GM23338 (cell line): ENCODE data around the gene PANX3. TPM values are rescaled to one million over a fixed set of nuclear protein-coding genes. Genes with fewer than 3 reads are reported as not detected.

Source experiments
- ATAC-seq: fragments of 200-7000 bp; cut with Tn5 transposase; 3 replicates; pipeline ENCODE4 v1.9.1; 2020
- DNase-seq: peaks from one replicate; pipeline ENCODE4 v3.0.0-alpha.2; 2015; ENCODE audit warnings: low spot score
- H2AFZ ChIP-seq: fragments of 200-600 bp; sonication (generic); 2 replicates; pipeline ENCODE4 v1.8.0; 2016; ENCODE audit warnings: antibody characterized with exemption, mild to moderate bottlenecking, moderate library complexity
- H3F3A ChIP-seq: fragments of 200-600 bp; sonication (generic); replicated peaks from 2 replicates; pipeline ENCODE4 v1.8.0; 2017; ENCODE audit warnings: antibody characterized with exemption, mixed run types, low read depth
- H3K27ac ChIP-seq: fragments of 200-600 bp; sonication (generic); 2 replicates; pipeline ENCODE4 v1.6.1; 2016; ENCODE audit warnings: low read depth
- H3K27me3 ChIP-seq: fragments of 200-600 bp; sonication (generic); 2 replicates; pipeline ENCODE4 v1.8.0; 2016; ENCODE audit warnings: mild to moderate bottlenecking, mixed run types, moderate library complexity; ENCODE audit not compliant: insufficient read depth
- H3K36me3 ChIP-seq: fragments of 200-600 bp; sonication (generic); 2 replicates; pipeline ENCODE4 v1.8.0; 2016; ENCODE audit warnings: mild to moderate bottlenecking; ENCODE audit not compliant: insufficient read depth
- H3K4me1 ChIP-seq: fragments of 200-600 bp; sonication (generic); 2 replicates; pipeline ENCODE4 v1.8.0; 2016; ENCODE audit warnings: mild to moderate bottlenecking, moderate library complexity; ENCODE audit not compliant: insufficient read depth
- H3K4me2 ChIP-seq: fragments of 200-600 bp; sonication (generic); 2 replicates; pipeline ENCODE4 v1.7.1; 2017; ENCODE audit warnings: mixed run types
- H3K4me3 ChIP-seq: fragments of 200-600 bp; sonication (generic); 2 replicates; pipeline ENCODE4 v1.6.1; 2016; ENCODE audit warnings: mixed run types
- H3K79me2 ChIP-seq: fragments of 200-600 bp; sonication (generic); replicated peaks from 2 replicates; pipeline ENCODE4 v1.8.0; 2017; ENCODE audit warnings: mild to moderate bottlenecking; ENCODE audit not compliant: insufficient read depth
- H3K9me2 ChIP-seq: fragments of 200-600 bp; sonication (generic); 2 replicates; pipeline ENCODE4 v1.8.0; 2017; ENCODE audit not compliant: insufficient read depth
- H4K20me1 ChIP-seq: fragments of 200-600 bp; sonication (generic); replicated peaks from 2 replicates; pipeline ENCODE4 v1.8.0; 2017; ENCODE audit warnings: mild to moderate bottlenecking; ENCODE audit not compliant: insufficient read depth
- H3K27ac Mint-ChIP-seq: 2 replicates; pipeline ENCODE4 v1.8.0; 2020; ENCODE audit warnings: inconsistent platforms, mild to moderate bottlenecking, moderate library complexity, mixed read lengths
- H3K27me3 Mint-ChIP-seq: 3 replicates; pipeline ENCODE4 v1.8.0; 2022; ENCODE audit warnings: low read depth, mild to moderate bottlenecking, moderate library complexity, mixed read lengths, inconsistent platforms; ENCODE audit not compliant: insufficient read depth, poor library complexity
- H3K36me3 Mint-ChIP-seq: 3 replicates; pipeline ENCODE4 v1.8.0; 2021; ENCODE audit warnings: low read depth, mild to moderate bottlenecking, inconsistent platforms, moderate library complexity, mixed read lengths
- H3K4me1 Mint-ChIP-seq: 3 replicates; pipeline ENCODE4 v1.8.0; 2020; ENCODE audit warnings: mild to moderate bottlenecking, inconsistent platforms, mixed read lengths
- H3K4me3 Mint-ChIP-seq: 3 replicates; pipeline ENCODE4 v1.8.0; 2021; ENCODE audit warnings: moderate library complexity, mild to moderate bottlenecking, inconsistent platforms, mixed read lengths
- H3K9me3 Mint-ChIP-seq: 3 replicates; pipeline ENCODE4 v1.8.0; 2020; ENCODE audit warnings: moderate library complexity, mild to moderate bottlenecking, inconsistent platforms, mixed read lengths
- CREB1 ChIP-seq: fragments of 250-450 bp; sonication (Bioruptor Pico); IDR thresholded peaks from 2 replicates; pipeline ENCODE4 v1.5.0; 2020; ENCODE audit warnings: low read depth, mild to moderate bottlenecking, moderate library complexity
- CTCF ChIP-seq, 2 experiments: fragments of 200-600 bp in 1 of 2; sonication (generic) in 1 of 2; conservative IDR thresholded peaks; 2 replicates each; pipeline versions ENCODE4 v1.5.1 to v1.6.1; 2016 to 2017; ENCODE audit warnings: antibody characterized with exemption in 2 of 2, low read depth in 2 of 2, mild to moderate bottlenecking in 2 of 2, moderate library complexity in 1 of 2
- EZH2 ChIP-seq: fragments of 200-600 bp; sonication (generic); IDR thresholded peaks from one replicate; pipeline ENCODE4 v1.8.0; 2017; ENCODE audit warnings: antibody characterized with exemption, mild to moderate bottlenecking, low read depth; ENCODE audit not compliant: unreplicated experiment
- EZH2phosphoT487 ChIP-seq: fragments of 200-600 bp; sonication (generic); IDR thresholded peaks from one replicate; pipeline ENCODE4 v1.8.1; 2018; ENCODE audit warnings: antibody characterized with exemption; ENCODE audit not compliant: unreplicated experiment
- JUNB ChIP-seq: IDR thresholded peaks from one replicate; pipeline ENCODE4 v1.6.1; 2016; ENCODE audit warnings: antibody characterized with exemption; ENCODE audit not compliant: unreplicated experiment
- NANOG ChIP-seq: IDR thresholded peaks from 2 replicates; pipeline ENCODE4 v1.6.1; 2016; ENCODE audit warnings: antibody characterized with exemption, borderline replicate concordance
- POLR2AphosphoS5 ChIP-seq: IDR thresholded peaks from 2 replicates; pipeline ENCODE4 v1.6.1; 2016; ENCODE audit warnings: antibody characterized with exemption, low read depth
- REST ChIP-seq: IDR thresholded peaks from one replicate; pipeline ENCODE4 v1.6.1; 2018; ENCODE audit warnings: antibody characterized with exemption; ENCODE audit not compliant: unreplicated experiment
- STAT1 ChIP-seq: IDR thresholded peaks from one replicate; pipeline ENCODE4 v1.6.1; 2016; ENCODE audit warnings: antibody characterized with exemption; ENCODE audit not compliant: unreplicated experiment
- ZNF114 ChIP-seq: fragments of 250-450 bp; sonication (Bioruptor Pico); IDR thresholded peaks from 2 replicates; pipeline ENCODE4 v1.5.0; 2020; ENCODE audit warnings: mild to moderate bottlenecking, moderate library complexity
- ZNF331 ChIP-seq: fragments of 250-450 bp; sonication (Bioruptor Pico); IDR thresholded peaks from 2 replicates; pipeline ENCODE4 v1.5.0; 2020; ENCODE audit warnings: low read depth, mild to moderate bottlenecking, moderate library complexity
- polyA plus RNA-seq: library from polyadenylated mRNA; unstranded; fragments of >200 nt; fragmentation: Nextera tagmentation; extraction: Ambion mirVana; gene quantifications from 2 replicates; pipeline ENCODE4 v1.2.1, GENCODE V29; 2016
- total RNA-seq: library from RNA; depleted of rRNA; stranded (reverse); fragments of >200 nt; shearing (Covaris generic); gene quantifications from 2 replicates; pipeline ENCODE4 v1.2.3, GENCODE V29; 2014
- TF ChIP-seq, protein P1 (sequence below): IDR thresholded peaks from 2 replicates; pipeline ENCODE4 v1.6.1; 2016; ENCODE audit warnings: antibody characterized with exemption
- TF ChIP-seq, protein P2 (sequence below): fragments of 250-450 bp; sonication (Bioruptor Pico); IDR thresholded peaks from 2 replicates; pipeline ENCODE4 v1.5.0; 2020; ENCODE audit warnings: mild to moderate bottlenecking, moderate library complexity

The PANX3 gene
- total and polyA plus RNA-seq, 2 experiments from 2014 or later: not detected

DNA sequence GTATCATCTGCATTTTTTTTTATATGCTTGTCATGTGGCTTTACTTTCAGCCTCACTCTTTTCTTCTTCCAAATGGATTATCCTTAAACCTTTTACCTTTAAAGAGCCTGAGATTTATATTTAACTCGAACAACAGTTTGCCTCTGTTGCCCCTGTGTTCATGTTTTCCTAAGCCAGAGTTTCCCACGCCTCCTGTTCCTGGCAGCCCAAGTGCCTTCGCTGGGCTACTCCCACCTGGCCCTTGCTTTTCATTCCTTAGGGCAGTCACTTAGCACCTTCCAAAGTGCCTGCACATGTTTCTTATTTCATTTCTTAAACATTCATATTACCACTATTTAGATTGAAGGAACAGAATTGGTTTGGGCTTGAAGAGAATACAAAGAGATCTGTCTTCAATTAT lies 24.7 kb downstream of the PANX3 start:
- H3K4me2 ChIP-seq: no peak overlapping the region
- H2AFZ ChIP-seq: no peak overlapping the region
- no peaks in the 10 kb centered on the region for H3K4me1 ChIP-seq
- H3K36me3 ChIP-seq: peaks cover 24% of the 10 kb centered on the region
- ATAC-seq (no peak), DNase-seq (no peak)
- H3K36me3 Mint-ChIP-seq: peaks cover 48% of the 10 kb centered on the region
- H3K27me3 ChIP-seq: no peaks in the 10 kb centered on the region
- peaks cover 11% of the 10 kb centered on the region; the same call in 1 of the 2 replicates for H3K9me2 ChIP-seq
- H3F3A ChIP-seq: no peaks in the 10 kb centered on the region
- H3K4me3 ChIP-seq: no peak overlapping the region
- peaks cover 4% of the 10 kb centered on the region for H3K27me3 Mint-ChIP-seq
- H4K20me1 ChIP-seq: no peaks in the 10 kb centered on the region; the same call in none of the 2 replicates
- H3K4me3 Mint-ChIP-seq: no peak overlapping the region
- no peak overlapping the region for H3K27ac ChIP-seq
- H3K79me2 ChIP-seq: no peaks in the 10 kb centered on the region
- no peak overlapping the region for H3K27ac Mint-ChIP-seq
- peaks cover 6% of the 10 kb centered on the region; the same call in 2 of the 3 replicates for H3K4me1 Mint-ChIP-seq
- TF ChIP-seq NANOG: no peak
- no peak for TF ChIP-seq REST
- no peak for TF ChIP-seq STAT1
- TF ChIP-seq CREB1 (CRISPR knock-in tag): no peak
- TF ChIP-seq, protein P1, sequence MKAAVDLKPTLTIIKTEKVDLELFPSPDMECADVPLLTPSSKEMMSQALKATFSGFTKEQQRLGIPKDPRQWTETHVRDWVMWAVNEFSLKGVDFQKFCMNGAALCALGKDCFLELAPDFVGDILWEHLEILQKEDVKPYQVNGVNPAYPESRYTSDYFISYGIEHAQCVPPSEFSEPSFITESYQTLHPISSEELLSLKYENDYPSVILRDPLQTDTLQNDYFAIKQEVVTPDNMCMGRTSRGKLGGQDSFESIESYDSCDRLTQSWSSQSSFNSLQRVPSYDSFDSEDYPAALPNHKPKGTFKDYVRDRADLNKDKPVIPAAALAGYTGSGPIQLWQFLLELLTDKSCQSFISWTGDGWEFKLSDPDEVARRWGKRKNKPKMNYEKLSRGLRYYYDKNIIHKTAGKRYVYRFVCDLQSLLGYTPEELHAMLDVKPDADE: no peak
- TF ChIP-seq JUNB: no peak
- TF ChIP-seq ZNF114: no peak
- no peak for TF ChIP-seq CTCF (conservative IDR thresholded peaks at IDR 0.05; ENCODE audit: low read depth in 2 of 2)
- no peak for TF ChIP-seq EZH2
- no peak for TF ChIP-seq POLR2AphosphoS5
- TF ChIP-seq EZH2phosphoT487: no peak
- TF ChIP-seq, protein P2, sequence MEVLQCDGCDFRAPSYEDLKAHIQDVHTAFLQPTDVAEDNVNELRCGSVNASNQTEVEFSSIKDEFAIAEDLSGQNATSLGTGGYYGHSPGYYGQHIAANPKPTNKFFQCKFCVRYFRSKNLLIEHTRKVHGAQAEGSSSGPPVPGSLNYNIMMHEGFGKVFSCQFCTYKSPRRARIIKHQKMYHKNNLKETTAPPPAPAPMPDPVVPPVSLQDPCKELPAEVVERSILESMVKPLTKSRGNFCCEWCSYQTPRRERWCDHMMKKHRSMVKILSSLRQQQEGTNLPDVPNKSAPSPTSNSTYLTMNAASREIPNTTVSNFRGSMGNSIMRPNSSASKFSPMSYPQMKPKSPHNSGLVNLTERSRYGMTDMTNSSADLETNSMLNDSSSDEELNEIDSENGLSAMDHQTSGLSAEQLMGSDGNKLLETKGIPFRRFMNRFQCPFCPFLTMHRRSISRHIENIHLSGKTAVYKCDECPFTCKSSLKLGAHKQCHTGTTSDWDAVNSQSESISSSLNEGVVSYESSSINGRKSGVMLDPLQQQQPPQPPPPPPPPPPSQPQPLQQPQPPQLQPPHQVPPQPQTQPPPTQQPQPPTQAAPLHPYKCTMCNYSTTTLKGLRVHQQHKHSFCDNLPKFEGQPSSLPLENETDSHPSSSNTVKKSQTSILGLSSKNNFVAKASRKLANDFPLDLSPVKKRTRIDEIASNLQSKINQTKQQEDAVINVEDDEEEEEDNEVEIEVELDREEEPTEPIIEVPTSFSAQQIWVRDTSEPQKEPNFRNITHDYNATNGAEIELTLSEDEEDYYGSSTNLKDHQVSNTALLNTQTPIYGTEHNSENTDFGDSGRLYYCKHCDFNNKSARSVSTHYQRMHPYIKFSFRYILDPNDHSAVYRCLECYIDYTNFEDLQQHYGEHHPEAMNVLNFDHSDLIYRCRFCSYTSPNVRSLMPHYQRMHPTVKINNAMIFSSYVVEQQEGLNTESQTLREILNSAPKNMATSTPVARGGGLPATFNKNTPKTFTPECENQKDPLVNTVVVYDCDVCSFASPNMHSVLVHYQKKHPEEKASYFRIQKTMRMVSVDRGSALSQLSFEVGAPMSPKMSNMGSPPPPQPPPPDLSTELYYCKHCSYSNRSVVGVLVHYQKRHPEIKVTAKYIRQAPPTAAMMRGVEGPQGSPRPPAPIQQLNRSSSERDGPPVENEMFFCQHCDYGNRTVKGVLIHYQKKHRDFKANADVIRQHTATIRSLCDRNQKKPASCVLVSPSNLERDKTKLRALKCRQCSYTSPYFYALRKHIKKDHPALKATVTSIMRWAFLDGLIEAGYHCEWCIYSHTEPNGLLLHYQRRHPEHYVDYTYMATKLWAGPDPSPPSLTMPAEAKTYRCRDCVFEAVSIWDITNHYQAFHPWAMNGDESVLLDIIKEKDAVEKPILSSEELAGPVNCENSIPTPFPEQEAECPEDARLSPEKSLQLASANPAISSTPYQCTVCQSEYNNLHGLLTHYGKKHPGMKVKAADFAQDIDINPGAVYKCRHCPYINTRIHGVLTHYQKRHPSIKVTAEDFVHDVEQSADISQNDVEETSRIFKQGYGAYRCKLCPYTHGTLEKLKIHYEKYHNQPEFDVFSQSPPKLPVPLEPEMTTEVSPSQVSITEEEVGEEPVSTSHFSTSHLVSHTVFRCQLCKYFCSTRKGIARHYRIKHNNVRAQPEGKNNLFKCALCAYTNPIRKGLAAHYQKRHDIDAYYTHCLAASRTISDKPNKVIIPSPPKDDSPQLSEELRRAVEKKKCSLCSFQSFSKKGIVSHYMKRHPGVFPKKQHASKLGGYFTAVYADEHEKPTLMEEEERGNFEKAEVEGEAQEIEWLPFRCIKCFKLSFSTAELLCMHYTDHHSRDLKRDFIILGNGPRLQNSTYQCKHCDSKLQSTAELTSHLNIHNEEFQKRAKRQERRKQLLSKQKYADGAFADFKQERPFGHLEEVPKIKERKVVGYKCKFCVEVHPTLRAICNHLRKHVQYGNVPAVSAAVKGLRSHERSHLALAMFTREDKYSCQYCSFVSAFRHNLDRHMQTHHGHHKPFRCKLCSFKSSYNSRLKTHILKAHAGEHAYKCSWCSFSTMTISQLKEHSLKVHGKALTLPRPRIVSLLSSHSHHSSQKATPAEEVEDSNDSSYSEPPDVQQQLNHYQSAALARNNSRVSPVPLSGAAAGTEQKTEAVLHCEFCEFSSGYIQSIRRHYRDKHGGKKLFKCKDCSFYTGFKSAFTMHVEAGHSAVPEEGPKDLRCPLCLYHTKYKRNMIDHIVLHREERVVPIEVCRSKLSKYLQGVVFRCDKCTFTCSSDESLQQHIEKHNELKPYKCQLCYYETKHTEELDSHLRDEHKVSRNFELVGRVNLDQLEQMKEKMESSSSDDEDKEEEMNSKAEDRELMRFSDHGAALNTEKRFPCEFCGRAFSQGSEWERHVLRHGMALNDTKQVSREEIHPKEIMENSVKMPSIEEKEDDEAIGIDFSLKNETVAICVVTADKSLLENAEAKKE (CRISPR knock-in tag): no peak
- no peak for TF ChIP-seq ZNF331 (CRISPR knock-in tag)
- H3K9me3 Mint-ChIP-seq: peaks cover 4% of the 10 kb centered on the region; the same call in 1 of the 3 replicates
